DND-41 (cell line): Measurements from ENCODE around the gene SREBF2.
A peak's percentile ranks its signal among the peaks of the same experiment; 100 is the strongest.

ENCODE experiments used
- ATAC-seq: fragments of 200-7000 bp; cut with Tn5 transposase; 3 replicates; pipeline ENCODE4 v1.9.1; 2021; ENCODE audit warnings: low read depth; ENCODE audit not compliant: insufficient read depth
- DNase-seq: peaks from one replicate; pipeline ENCODE4 v3.0.0-alpha.2; 2020
- H2AFZ ChIP-seq: 2 replicates; pipeline ENCODE4 v1.6.0; 2012; ENCODE audit warnings: low read depth, low read length
- H3K27ac ChIP-seq: 2 replicates; pipeline ENCODE4 v1.5.1; 2012; ENCODE audit warnings: low read length, inconsistent platforms
- H3K27me3 ChIP-seq: fragments of 200-600 bp; sonication (generic); 2 replicates; pipeline ENCODE4 v1.6.0; 2012; ENCODE audit warnings: low read length, mild to moderate bottlenecking, inconsistent platforms; ENCODE audit not compliant: insufficient read depth, poor library complexity
- H3K36me3 ChIP-seq: 2 replicates; pipeline ENCODE4 v1.5.1; 2012; ENCODE audit warnings: low read length, inconsistent platforms; ENCODE audit not compliant: insufficient read depth
- H3K4me1 ChIP-seq: 2 replicates; pipeline ENCODE4 v1.5.1; 2012; ENCODE audit warnings: mild to moderate bottlenecking, low read length; ENCODE audit not compliant: insufficient read depth
- H3K4me2 ChIP-seq: 2 replicates; pipeline ENCODE4 v1.6.0; 2012; ENCODE audit warnings: mild to moderate bottlenecking, moderate library complexity, low read length, inconsistent platforms; ENCODE audit not compliant: insufficient read depth
- H3K4me3 ChIP-seq, 2 experiments: fragments of 200-600 bp in 1 of 2; shearing (Covaris generic) in 1 of 2; 2 replicates each; pipeline ENCODE4 v1.5.1; 2012 to 2016; ENCODE audit warnings: inconsistent platforms in 2 of 2, low read length in 2 of 2, mild to moderate bottlenecking in 2 of 2, low read depth in 1 of 2, moderate library complexity in 1 of 2
- H3K79me2 ChIP-seq: 2 replicates; pipeline ENCODE4 v1.6.0; 2012; ENCODE audit warnings: low read length, inconsistent platforms; ENCODE audit not compliant: insufficient read depth
- H3K9ac ChIP-seq: 2 replicates; pipeline ENCODE4 v1.6.0; 2012; ENCODE audit warnings: low read depth, mild to moderate bottlenecking, inconsistent platforms, low read length, moderate library complexity
- H3K9me3 ChIP-seq: 2 replicates; pipeline ENCODE4 v1.5.1; 2012; ENCODE audit warnings: low read length, moderate library complexity, mild to moderate bottlenecking, inconsistent platforms; ENCODE audit not compliant: insufficient read depth, severe bottlenecking
- H4K20me1 ChIP-seq: 2 replicates; pipeline ENCODE4 v1.6.0; 2012; ENCODE audit warnings: low read length; ENCODE audit not compliant: insufficient read depth
- CTCF ChIP-seq: IDR thresholded peaks from 2 replicates; pipeline ENCODE4 v1.5.1; 2012; ENCODE audit warnings: borderline replicate concordance, low read length, moderate library complexity, mild to moderate bottlenecking; ENCODE audit not compliant: poor library complexity, severe bottlenecking; ENCODE audit errors: extremely low read depth
- EZH2 ChIP-seq: IDR thresholded peaks from 3 replicates; pipeline ENCODE4 v1.6.1; 2012; ENCODE audit warnings: borderline replicate concordance, low read depth, mild to moderate bottlenecking, moderate library complexity, low read length, inconsistent platforms; ENCODE audit not compliant: severe bottlenecking

The SREBF2 gene

DNA sequence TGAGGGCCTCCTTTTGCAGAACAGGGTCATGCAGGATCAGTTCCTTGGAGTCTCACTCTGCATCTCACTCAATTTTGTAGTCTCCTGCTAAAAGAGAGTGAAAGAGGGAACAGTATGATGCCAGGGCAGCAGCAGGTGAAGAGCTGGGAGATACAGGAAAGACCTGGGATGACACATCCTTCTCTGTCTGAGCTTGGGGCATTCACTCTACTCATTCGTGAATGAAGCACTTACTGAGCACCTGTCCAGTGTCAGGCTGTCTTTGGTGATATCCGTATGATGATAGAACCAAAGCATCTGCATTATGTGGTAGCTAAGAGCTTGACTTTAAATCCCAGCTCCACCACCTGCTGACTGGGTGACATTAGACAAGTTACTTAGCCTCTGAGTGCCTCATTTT is 14.4 kb downstream of the SREBF2 start:
- Histone ChIP-seq H3K27me3 (no peaks in the 10 kb centered on the region), H2AFZ (no peak overlapping the region), H3K4me1 (peaks cover 33% of the 10 kb centered on the region), H3K4me2 (no peak overlapping the region), H3K36me3 (peaks cover 56% of the 10 kb centered on the region), H3K4me3 (no peak overlapping the region), H3K27ac (no peak overlapping the region; the same call in 1 of the 2 replicates), H3K9me3 (no peaks in the 10 kb centered on the region), H4K20me1 (peaks cover 79% of the 10 kb centered on the region), H3K79me2 (peaks cover 98% of the 10 kb centered on the region), H3K9ac (no peak overlapping the region)
- ATAC-seq (no peak), DNase-seq (no peak)
- TF ChIP-seq EZH2 (no peak), CTCF (no peak)

- Histone ChIP-seq H3K9me3 (no peaks in the 10 kb centered on the region), H3K36me3 (peaks cover 51% of the 10 kb centered on the region), H2AFZ (no peak overlapping the region), H3K27me3 (no peaks in the 10 kb centered on the region), H3K4me3 (no peak overlapping the region), H3K4me2 (no peak overlapping the region), H3K27ac (peak overlapping the region; percentile 31), H3K4me1 (peaks cover 22% of the 10 kb centered on the region), H4K20me1 (peaks cover 77% of the 10 kb centered on the region), H3K9ac (no peak overlapping the region), H3K79me2 (peaks cover 98% of the 10 kb centered on the region)
- ATAC-seq (peak; percentile 35; the same call in 1 of the 3 replicates), DNase-seq (no peak)
- TF ChIP-seq CTCF = no peak
- no peak for TF ChIP-seq EZH2
Observed at GRCh38 chr22:41848468-41848867, 15.6 kb downstream of the SREBF2 start.

- Histone ChIP-seq H3K4me1 (no peaks in the 10 kb centered on the region), H3K79me2 (peaks cover 99% of the 10 kb centered on the region), H3K4me2 (no peak overlapping the region)
Observed at GRCh38 chr22:41856469-41856868, 23.6 kb downstream of the SREBF2 start.

DNA sequence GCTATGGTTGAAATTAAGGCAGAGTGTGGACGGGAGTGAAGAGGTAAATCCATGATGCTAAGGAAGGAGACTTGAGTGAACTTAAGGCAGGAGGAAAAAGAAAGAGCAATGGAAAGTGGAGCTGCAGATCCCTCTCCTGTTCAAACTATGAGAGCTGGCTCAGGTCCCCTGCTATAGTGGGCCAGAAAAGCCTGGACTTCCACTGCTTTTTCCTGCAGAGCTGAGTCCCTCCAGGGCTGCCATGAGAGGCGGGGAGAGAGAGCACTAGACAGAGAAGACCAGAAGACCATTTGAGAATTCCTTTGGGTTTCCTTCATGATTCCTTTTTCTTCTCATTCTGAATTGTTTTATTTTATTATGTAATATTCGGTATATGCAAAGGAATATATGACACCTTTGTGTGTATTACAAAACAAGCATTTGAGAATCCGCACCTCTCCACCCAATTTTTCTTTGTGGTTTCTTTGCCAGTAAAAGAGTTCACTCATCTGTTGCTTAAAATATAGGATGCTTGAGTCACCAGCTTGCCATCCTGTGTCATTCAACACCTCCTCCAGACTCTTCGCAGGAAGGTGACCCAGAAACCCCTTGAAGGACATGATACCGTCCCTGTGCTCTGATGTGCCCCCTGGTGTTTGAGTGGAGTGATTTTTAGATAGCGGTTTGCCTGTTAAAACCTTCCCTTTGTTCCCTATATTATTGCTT is 24.4 kb downstream of the SREBF2 start:
- TF ChIP-seq CTCF = peak; percentile 72
- no peak for TF ChIP-seq EZH2
- Histone ChIP-seq H3K9me3 (no peaks in the 10 kb centered on the region), H3K27me3 (no peaks in the 10 kb centered on the region), H3K4me3 (no peak overlapping the region), H3K27ac (peak overlapping the region; percentile 31; the same call in 1 of the 2 replicates), H3K4me2 (no peak overlapping the region), H3K36me3 (peaks cover 43% of the 10 kb centered on the region), H3K9ac (no peak overlapping the region), H3K4me1 (no peaks in the 10 kb centered on the region), H2AFZ (no peak overlapping the region), H3K79me2 (peaks cover 99% of the 10 kb centered on the region), H4K20me1 (peaks cover 86% of the 10 kb centered on the region)
- peak; percentile 61 for DNase-seq
- no peak for ATAC-seq

More at GRCh38 chr22:41856469-41856868, 23.6 kb downstream of the SREBF2 start:
- Histone ChIP-seq H4K20me1 (peaks cover 82% of the 10 kb centered on the region), H3K27ac (no peak overlapping the region), H3K9me3 (no peaks in the 10 kb centered on the region), H2AFZ (no peak overlapping the region), H3K36me3 (peaks cover 43% of the 10 kb centered on the region), H3K27me3 (no peaks in the 10 kb centered on the region), H3K4me3 (no peak overlapping the region), H3K9ac (no peak overlapping the region)
- ATAC-seq = no peak
- TF ChIP-seq EZH2 = no peak
- DNase-seq = no peak
